HEK293 (cell line): ENCODE data around the gene HHIP.

ENCODE experiments used
- CTCF ChIA-PET: fragments of 350-600 bp; formaldehyde crosslinking; extraction: SDS; loops from one replicate; lab custom pipeline; 2021; ENCODE audit warnings: antibody characterized with exemption; lab: Yijun Ruan, JAX
- POLR2A ChIA-PET: fragments of 300-600 bp; formaldehyde crosslinking; extraction: SDS; loops from one replicate; lab custom pipeline; 2020; ENCODE audit warnings: antibody characterized with exemption, inconsistent platforms; lab: Yijun Ruan, JAX
- H3K27ac ChIP-seq: fragments of 200-500 bp; sonication (Bioruptor generic); 2 replicates; pipeline ENCODE4 v1.5.1; 2014; ENCODE audit warnings: low read depth, low read length, control low read depth, inconsistent platforms; ENCODE audit errors: extremely low read depth
- H3K36me3 ChIP-seq, 2 experiments: fragments of 200-500 bp in 1 of 2; sonication (Bioruptor generic) in 1 of 2; 1 replicate in 1 of 2; 2 replicates in 1 of 2; pipeline ENCODE4 v1.5.1; 2014 to 2017; ENCODE audit warnings: inconsistent platforms in 2 of 2, low read length in 2 of 2; ENCODE audit not compliant: control insufficient read depth in 2 of 2, insufficient read depth in 1 of 2
- H3K4me1 ChIP-seq: fragments of 200-500 bp; sonication (Bioruptor generic); 2 replicates; pipeline ENCODE4 v1.5.1; 2014; ENCODE audit warnings: mild to moderate bottlenecking, low read length, inconsistent platforms; ENCODE audit not compliant: control insufficient read depth, insufficient read depth
- H3K4me3 ChIP-seq: 2 replicates; pipeline ENCODE4 v1.5.1; 2011; ENCODE audit warnings: low read depth, mild to moderate bottlenecking, control low read depth, low read length, moderate library complexity
- H3K9me3 ChIP-seq: fragments of 200-500 bp; sonication (Bioruptor generic); 2 replicates; pipeline ENCODE4 v1.5.1; 2014; ENCODE audit warnings: low read depth, low read length, inconsistent platforms; ENCODE audit not compliant: control insufficient read depth, insufficient read depth
- RBAK ChIP-seq: fragments of 450-650 bp; formaldehyde crosslinking; IDR thresholded peaks from 2 replicates; pipeline ENCODE4 v1.5.1; 2016; ENCODE audit warnings: missing biosample characterization, missing genetic modification characterization
- SP2 ChIP-seq: fragments of 450-650 bp; formaldehyde crosslinking; IDR thresholded peaks from 2 replicates; pipeline ENCODE4 v1.5.1; 2016; ENCODE audit warnings: missing biosample characterization, missing genetic modification characterization
- SP3 ChIP-seq: fragments of 450-650 bp; formaldehyde crosslinking; IDR thresholded peaks from 2 replicates; pipeline ENCODE4 v1.5.1; 2016; ENCODE audit warnings: missing biosample characterization, missing genetic modification characterization
- ZIC2 ChIP-seq: fragments of 450-650 bp; formaldehyde crosslinking; IDR thresholded peaks from 2 replicates; pipeline ENCODE4 v1.5.1; 2016; ENCODE audit warnings: missing biosample characterization, missing genetic modification characterization
- ZNF114 ChIP-seq: fragments of 450-650 bp; formaldehyde crosslinking; IDR thresholded peaks from 2 replicates; pipeline ENCODE4 v1.5.0; 2017; ENCODE audit warnings: missing biosample characterization, missing genetic modification characterization
- ZNF169 ChIP-seq: fragments of 450-650 bp; formaldehyde crosslinking; IDR thresholded peaks from 2 replicates; pipeline ENCODE4 v1.5.1; 2016; ENCODE audit warnings: missing biosample characterization, missing genetic modification characterization
- ZNF280C ChIP-seq: fragments of 450-650 bp; formaldehyde crosslinking; IDR thresholded peaks from 2 replicates; pipeline ENCODE4 v1.5.1; 2016; ENCODE audit warnings: missing biosample characterization, missing genetic modification characterization
- ZNF292 ChIP-seq: fragments of 450-650 bp; formaldehyde crosslinking; IDR thresholded peaks from 2 replicates; pipeline ENCODE4 v1.5.1; 2016; ENCODE audit warnings: low read depth, missing biosample characterization, missing genetic modification characterization, borderline replicate concordance
- ZNF302 ChIP-seq: fragments of 450-650 bp; formaldehyde crosslinking; IDR thresholded peaks from 2 replicates; pipeline ENCODE4 v1.5.1; 2016; ENCODE audit warnings: missing biosample characterization, missing genetic modification characterization, low read depth
- ZNF350 ChIP-seq: fragments of 450-650 bp; formaldehyde crosslinking; IDR thresholded peaks from 2 replicates; pipeline ENCODE4 v1.5.0; 2017; ENCODE audit warnings: missing biosample characterization, mild to moderate bottlenecking, missing genetic modification characterization
- ZNF391 ChIP-seq: fragments of 450-650 bp; formaldehyde crosslinking; IDR thresholded peaks from 2 replicates; pipeline ENCODE4 v1.5.1; 2016; ENCODE audit warnings: low read depth, missing biosample characterization, missing genetic modification characterization, borderline replicate concordance
- ZNF529 ChIP-seq: fragments of 450-650 bp; formaldehyde crosslinking; IDR thresholded peaks from 2 replicates; pipeline ENCODE4 v1.5.1; 2017; ENCODE audit warnings: missing genetic modification characterization, missing biosample characterization; ENCODE audit not compliant: insufficient replicate concordance
- ZNF555 ChIP-seq: fragments of 450-650 bp; formaldehyde crosslinking; conservative IDR thresholded peaks from 2 replicates; pipeline ENCODE4 v1.5.1; 2017; ENCODE audit warnings: missing biosample characterization, mild to moderate bottlenecking, missing genetic modification characterization, inconsistent platforms
- ZNF585B ChIP-seq: fragments of 450-650 bp; formaldehyde crosslinking; IDR thresholded peaks from 2 replicates; pipeline ENCODE4 v1.5.1; 2016; ENCODE audit warnings: missing biosample characterization, missing genetic modification characterization
- ZNF624 ChIP-seq: fragments of 450-650 bp; formaldehyde crosslinking; IDR thresholded peaks from 2 replicates; pipeline ENCODE4 v1.5.1; 2017; ENCODE audit warnings: missing biosample characterization, missing genetic modification characterization
- ZNF645 ChIP-seq: fragments of 450-650 bp; formaldehyde crosslinking; IDR thresholded peaks from 2 replicates; pipeline ENCODE4; 2016; ENCODE audit warnings: missing biosample characterization, missing genetic modification characterization
- ZNF654 ChIP-seq: fragments of 450-650 bp; formaldehyde crosslinking; IDR thresholded peaks from 2 replicates; pipeline ENCODE4 v1.5.1; 2016; ENCODE audit warnings: low read depth, missing biosample characterization, missing genetic modification characterization
- ZNF704 ChIP-seq: fragments of 450-650 bp; formaldehyde crosslinking; IDR thresholded peaks from 2 replicates; pipeline ENCODE4 v1.5.1; 2016; ENCODE audit warnings: missing biosample characterization, missing genetic modification characterization
- ZNF768 ChIP-seq: fragments of 450-650 bp; formaldehyde crosslinking; IDR thresholded peaks from 2 replicates; pipeline ENCODE4 v1.5.1; 2018; ENCODE audit warnings: missing biosample characterization, mild to moderate bottlenecking, missing genetic modification characterization
- ZNF776 ChIP-seq: fragments of 450-650 bp; formaldehyde crosslinking; IDR thresholded peaks from 2 replicates; pipeline ENCODE4 v1.5.0; 2017; ENCODE audit warnings: missing biosample characterization, missing genetic modification characterization, borderline replicate concordance
- ZSCAN5A ChIP-seq: fragments of 450-650 bp; formaldehyde crosslinking; IDR thresholded peaks from 2 replicates; pipeline ENCODE4 v1.5.1; 2016; ENCODE audit warnings: missing biosample characterization, missing genetic modification characterization
- TF ChIP-seq, protein P1 (sequence below): fragments of 450-650 bp; formaldehyde crosslinking; IDR thresholded peaks from 2 replicates; pipeline ENCODE4 v1.5.1; 2016; ENCODE audit warnings: missing biosample characterization, missing genetic modification characterization
- TF ChIP-seq, protein P2 (sequence below): fragments of 450-650 bp; formaldehyde crosslinking; IDR thresholded peaks from 2 replicates; pipeline ENCODE4 v1.5.1; 2016; ENCODE audit warnings: missing biosample characterization, missing genetic modification characterization

HHIP gene

GRCh38 chr4:144686921-144687320 is 41.0 kb downstream of the HHIP start (continued):
- no peak for TF ChIP-seq ZNF350
- TF ChIP-seq ZNF624 = no peak

DNA sequence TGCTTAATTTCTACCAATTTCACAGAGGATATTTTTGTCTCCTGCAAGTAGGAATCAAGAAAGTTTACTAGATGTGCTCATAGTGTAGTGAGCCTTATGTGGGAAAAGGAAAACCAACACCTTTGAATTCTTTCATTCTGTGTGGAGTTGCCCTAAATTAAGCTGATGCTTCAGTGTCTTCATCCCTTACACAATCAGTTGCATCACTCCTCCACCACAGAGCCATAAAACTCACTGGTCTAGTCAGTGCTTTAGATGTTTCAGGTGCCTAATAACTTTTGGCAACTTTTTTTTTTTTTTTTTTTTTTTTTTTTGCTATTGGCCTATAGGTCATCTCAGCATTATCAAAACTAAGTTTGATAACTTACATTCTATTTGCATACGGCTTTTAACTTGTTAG is 41.5 kb downstream of the HHIP start:
- no peaks in the 10 kb centered on the region for H3K36me3 ChIP-seq
- POLR2A ChIA-PET = no interaction called here
- no peak overlapping the region for H3K4me3 ChIP-seq
- no peak overlapping the region for H3K27ac ChIP-seq
- no peaks in the 10 kb centered on the region for H3K4me1 ChIP-seq
- H3K9me3 ChIP-seq = no peaks in the 10 kb centered on the region
- no peak for TF ChIP-seq SP3 (tag by site-specific recombination)
- TF ChIP-seq ZNF280C = no peak
- TF ChIP-seq ZNF302 (tag by site-specific recombination) = no peak
- no peak for TF ChIP-seq RBAK (tag by site-specific recombination)
- TF ChIP-seq ZNF292 (tag by site-specific recombination) = no peak
- TF ChIP-seq SP2 (tag by site-specific recombination) = no peak
- no peak for TF ChIP-seq ZNF768
- no peak for TF ChIP-seq ZNF654 (tag by site-specific recombination)
- TF ChIP-seq ZNF114 = no peak
- TF ChIP-seq ZSCAN5A = no peak
- TF ChIP-seq ZNF391 (tag by site-specific recombination) = no peak
- CTCF ChIA-PET = interaction anchor here (0.6 kb wide), 1 partner anchor 35 kb away, joined by 3 read pairs; no protein-coding TSS in a partner anchor

DNA sequence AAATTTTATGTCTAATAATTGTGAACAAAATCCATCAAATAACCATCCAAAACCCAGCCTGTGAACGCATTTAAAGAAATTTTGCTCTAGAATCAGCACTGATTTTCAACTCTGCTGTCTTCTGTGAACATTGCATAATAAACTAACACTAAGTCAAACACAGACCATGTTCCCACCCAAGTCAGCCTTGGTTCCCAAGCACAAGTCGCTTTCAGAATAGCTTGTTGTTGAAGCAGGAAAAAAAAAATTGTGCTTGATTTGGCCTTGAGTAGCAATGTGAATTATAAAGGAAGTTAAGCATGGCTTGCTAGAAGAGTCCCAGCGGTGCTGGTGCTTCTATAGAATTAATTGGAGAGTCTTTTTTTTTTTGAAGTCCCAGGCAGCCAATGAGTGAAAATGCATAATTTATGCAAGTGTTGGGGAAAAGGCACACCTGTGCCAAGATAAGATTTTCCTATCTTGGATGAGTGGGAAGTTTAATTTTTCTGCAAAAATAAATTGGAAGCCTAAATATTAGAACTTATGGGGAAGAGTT is 42.1 kb downstream of the HHIP start:
- ChIA-PET CTCF (interaction anchor here (0.6 kb wide), 1 partner anchor 35 kb away, joined by 3 read pairs; no protein-coding TSS in a partner anchor), POLR2A (no interaction called here)
- H3K4me3 ChIP-seq = no peak overlapping the region
- no peaks in the 10 kb centered on the region for H3K9me3 ChIP-seq
- no peak overlapping the region for H3K27ac ChIP-seq
- no peaks in the 10 kb centered on the region for H3K4me1 ChIP-seq
- H3K36me3 ChIP-seq = no peaks in the 10 kb centered on the region
- TF ChIP-seq ZNF776 (tag by site-specific recombination) (no peak), ZNF169 (tag by site-specific recombination) (no peak), ZNF704 (tag by site-specific recombination) (no peak), ZNF529 (tag by site-specific recombination) (no peak), ZNF585B (tag by site-specific recombination) (no peak), ZNF555 (tag by site-specific recombination) (no peak), ZNF391 (tag by site-specific recombination) (no peak), ZNF645 (no peak), ZIC2 (no peak)
- TF ChIP-seq, protein P1, sequence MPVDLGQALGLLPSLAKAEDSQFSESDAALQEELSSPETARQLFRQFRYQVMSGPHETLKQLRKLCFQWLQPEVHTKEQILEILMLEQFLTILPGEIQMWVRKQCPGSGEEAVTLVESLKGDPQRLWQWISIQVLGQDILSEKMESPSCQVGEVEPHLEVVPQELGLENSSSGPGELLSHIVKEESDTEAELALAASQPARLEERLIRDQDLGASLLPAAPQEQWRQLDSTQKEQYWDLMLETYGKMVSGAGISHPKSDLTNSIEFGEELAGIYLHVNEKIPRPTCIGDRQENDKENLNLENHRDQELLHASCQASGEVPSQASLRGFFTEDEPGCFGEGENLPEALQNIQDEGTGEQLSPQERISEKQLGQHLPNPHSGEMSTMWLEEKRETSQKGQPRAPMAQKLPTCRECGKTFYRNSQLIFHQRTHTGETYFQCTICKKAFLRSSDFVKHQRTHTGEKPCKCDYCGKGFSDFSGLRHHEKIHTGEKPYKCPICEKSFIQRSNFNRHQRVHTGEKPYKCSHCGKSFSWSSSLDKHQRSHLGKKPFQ (tag by site-specific recombination) = no peak
- TF ChIP-seq, protein P2, sequence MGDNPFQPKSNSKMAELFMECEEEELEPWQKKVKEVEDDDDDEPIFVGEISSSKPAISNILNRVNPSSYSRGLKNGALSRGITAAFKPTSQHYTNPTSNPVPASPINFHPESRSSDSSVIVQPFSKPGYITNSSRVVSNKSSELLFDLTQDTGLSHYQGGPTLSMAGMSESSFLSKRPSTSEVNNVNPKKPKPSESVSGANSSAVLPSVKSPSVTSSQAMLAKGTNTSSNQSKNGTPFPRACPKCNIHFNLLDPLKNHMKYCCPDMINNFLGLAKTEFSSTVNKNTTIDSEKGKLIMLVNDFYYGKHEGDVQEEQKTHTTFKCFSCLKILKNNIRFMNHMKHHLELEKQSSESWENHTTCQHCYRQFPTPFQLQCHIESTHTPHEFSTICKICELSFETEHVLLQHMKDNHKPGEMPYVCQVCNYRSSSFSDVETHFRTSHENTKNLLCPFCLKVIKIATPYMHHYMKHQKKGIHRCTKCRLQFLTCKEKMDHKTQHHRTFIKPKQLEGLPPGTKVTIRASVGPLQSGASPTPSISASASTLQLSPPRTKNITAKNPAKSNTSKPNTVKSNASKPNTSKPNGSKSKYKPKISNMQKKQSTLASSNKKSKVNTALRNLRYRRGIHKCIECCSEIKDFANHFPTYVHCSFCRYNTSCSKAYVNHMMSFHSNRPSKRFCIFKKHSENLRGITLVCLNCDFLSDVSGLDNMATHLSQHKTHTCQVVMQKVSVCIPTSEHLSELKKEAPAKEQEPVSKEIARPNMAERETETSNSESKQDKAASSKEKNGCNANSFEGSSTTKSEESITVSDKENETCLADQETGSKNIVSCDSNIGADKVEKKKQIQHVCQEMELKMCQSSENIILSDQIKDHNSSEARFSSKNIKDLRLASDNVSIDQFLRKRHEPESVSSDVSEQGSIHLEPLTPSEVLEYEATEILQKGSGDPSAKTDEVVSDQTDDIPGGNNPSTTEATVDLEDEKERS = no peak
